ENCODE measurements around the gene CCNA2.

CCNA2 gene

GRCh38 chr4:121823505-121824170 lies at the start of gene CCNA2:
TSS of gene CCNA2 (minus strand) at chr4:121823883. CDS start at chr4:121823628, 255 bp downstream.
- peak; percentile 93 for DNase-seq

DNA sequence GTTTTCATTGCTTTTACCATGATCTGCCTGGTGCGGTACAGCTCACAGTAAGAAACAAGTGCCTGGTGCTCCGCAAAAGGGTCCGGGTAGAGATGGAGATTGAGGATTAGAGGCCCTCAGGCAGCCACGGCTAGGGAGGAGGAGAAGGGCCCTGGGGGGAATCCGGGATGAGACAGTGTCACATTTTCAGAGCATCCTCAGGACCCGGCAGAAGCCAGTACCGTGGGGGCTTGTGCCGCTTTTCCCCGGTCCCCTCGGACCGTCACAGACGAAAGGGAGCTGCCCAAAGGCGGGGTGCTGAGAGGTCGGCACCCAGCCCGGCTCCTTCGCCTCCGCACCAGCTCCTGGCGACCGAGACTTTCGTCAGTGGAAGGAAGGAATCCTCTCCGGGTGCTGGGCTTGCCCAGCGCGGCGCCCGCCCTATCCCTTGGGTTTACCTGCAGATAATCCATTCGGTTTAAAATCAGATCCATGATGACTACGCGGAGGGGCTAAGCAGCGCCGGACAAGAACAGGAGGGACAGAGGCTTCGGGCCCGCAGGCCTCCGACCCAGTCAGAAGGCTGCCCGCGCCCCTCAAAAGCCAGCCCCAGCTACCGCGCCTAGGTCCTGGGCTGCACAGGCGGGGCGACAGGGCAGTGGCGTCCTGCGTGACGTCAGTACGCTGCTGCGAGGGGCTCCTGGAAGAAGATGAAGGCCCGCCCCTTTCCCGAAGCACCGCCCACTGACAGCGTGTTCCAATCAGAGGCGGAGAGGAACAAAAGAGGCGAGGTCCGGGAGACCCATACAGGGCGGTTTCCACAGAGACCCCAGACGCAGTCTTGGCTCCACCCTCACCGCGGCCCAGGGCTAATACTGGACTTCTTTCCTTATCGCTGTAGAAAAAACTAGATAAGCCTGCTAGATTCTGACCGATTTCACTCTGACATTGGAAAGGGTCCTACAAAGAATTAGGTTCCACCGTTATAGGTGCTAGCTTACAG lies 46.4 kb upstream of the CCNA2 start, which contains the start of gene BBS7:
Gene BBS7 (minus strand): TSS at position 634 of the 982 bp plus-strand sequence. CDS start 161 bp downstream, at position 473.
- peak; percentile 88 for DNase-seq

- no peak for DNase-seq
These were observed 40.1 kb upstream of the CCNA2 start for GRCh38 chr4:121863799-121864198.

GRCh38 chr4:121861426-121861825 lies 37.7 kb upstream of the CCNA2 start:
- no peak for DNase-seq

DNA sequence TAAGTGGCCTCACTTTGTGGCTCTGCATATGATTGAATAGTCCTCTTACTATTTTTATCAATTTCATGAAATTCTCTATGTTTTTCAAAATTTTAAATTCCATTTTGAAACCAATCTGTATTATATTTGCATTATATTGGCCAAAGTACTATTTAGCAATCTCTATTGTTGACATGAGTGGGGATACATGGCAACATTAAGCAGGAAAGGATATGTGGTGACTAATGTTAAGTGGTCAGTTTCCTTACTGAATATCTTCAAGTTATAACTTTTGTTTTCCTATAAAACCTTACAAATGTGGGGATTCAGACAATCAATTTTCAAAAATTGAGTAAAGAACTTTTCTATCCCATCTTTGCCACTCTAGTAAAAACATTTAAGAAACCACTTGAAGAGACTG lies 36.4 kb upstream of the CCNA2 start:
- no peak for DNase-seq

DNA sequence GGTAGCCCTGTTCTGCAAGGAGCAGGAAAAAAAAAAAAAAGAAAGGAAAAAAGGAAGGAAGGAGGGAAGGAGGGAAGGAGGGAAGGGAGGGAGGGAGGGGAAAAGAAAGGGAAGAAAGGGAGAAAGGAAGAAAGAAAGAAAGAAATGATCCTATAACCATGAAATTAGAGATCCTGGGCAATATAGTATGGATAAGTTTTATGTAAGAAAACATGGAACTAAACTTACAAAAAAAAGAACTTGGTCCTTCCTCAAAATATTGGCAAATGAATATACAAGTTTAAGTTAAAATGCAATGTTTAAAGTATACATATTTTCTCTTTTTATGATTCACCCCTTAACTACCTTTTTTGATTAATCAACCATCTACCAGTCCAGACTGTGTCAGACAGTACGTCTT lies 27.7 kb upstream of the CCNA2 start:
- DNase-seq = no peak

DNA sequence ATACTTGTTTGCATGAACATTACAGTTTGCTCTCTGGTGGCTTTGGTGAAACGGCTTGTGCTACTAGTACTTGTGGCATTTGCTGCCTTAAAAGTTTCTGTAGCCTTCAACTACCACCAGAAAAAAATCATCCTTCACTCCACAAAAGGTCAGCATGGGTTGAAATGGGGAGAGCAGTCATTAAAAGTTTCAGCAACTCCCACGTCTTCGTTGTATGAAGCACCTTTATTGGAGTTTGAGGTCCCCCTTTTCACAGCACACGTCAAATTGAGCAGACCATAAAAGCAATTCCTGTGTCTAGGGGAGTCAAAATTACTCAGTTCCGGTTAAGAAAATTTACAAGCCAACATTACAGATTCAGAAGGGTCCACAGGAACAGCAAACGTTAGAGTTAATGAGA lies 23.0 kb upstream of the CCNA2 start:
- no peak for DNase-seq

- no peak for DNase-seq
These were observed 19.2 kb upstream of the CCNA2 start for GRCh38 chr4:121842862-121843261.

DNA sequence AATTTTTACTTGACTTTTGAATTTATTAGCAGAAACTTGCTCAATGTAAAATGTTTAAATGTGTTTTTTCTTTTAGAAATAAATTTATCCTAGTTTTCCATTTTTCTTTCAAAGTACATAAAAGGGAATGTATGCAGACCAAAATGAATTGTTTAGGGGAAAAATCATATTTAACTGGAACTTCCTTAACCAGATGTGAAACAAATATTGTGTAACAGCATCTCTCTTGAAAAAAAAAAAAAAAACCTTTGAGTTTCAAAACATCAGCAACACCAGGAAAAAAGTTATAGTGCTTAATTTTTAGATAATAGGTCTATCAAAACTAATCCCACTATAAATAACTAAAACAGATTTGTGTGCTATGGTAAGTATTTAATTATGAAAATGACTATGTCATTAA lies 14.5 kb upstream of the CCNA2 start:
- DNase-seq = no peak

GRCh38 chr4:121829511-121829910 lies 5.8 kb upstream of the CCNA2 start:
- DNase-seq = no peak

- DNase-seq = no peak
These were observed 4.2 kb upstream of the CCNA2 start for GRCh38 chr4:121827853-121828252.

DNA sequence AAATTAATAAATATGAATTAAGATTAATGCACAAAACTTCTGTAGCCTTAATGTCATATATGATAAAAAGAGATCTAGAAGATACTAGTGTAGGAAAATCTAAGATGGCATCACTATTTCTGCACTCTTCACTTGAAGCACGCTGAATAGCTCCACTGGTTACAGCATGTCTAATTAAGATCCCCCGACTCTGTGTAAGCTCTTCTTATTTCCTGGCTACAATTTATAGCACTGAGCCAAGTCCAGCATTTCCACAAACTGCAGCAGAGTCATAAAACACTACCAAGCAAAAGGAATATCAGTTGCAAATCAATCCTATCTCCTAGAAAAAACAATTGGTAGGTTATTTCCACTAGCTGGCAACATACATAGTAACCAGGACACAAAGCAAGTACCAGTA lies 1.3 kb upstream of the CCNA2 start:
- DNase-seq = no peak

DNA sequence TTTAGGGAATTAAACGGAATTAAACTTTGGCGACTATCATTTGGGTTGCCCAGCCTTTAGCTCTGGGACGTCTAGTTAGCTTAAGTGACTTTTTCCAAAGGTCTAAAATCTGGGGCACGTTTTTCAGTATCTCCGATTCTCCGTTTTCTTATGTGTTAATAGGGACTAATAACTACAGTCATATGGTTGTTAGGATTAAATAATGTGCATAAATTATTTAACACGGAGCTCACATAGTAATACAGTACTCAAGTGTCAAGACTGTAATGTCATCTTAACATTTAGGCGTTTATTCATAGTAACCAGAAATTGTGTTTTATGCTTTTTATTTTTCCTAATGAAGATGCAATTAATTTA lies 466 bp upstream of the CCNA2 start:
- no peak for DNase-seq

GRCh38 chr4:121822796-121823504 lies 733 bp downstream of the CCNA2 start:
- peak; percentile 77 for DNase-seq

- DNase-seq = no peak
These were observed 1.6 kb downstream of the CCNA2 start for GRCh38 chr4:121822047-121822446.

GRCh38 chr4:121819216-121819965 lies 4.3 kb downstream of the CCNA2 start:
- DNase-seq = no peak

GRCh38 chr4:121818215-121818614 lies 5.5 kb downstream of the CCNA2 start:
- no peak for DNase-seq

GRCh38 chr4:121817701-121818100 lies 6.0 kb downstream of the CCNA2 start:
- no peak for DNase-seq

DNA sequence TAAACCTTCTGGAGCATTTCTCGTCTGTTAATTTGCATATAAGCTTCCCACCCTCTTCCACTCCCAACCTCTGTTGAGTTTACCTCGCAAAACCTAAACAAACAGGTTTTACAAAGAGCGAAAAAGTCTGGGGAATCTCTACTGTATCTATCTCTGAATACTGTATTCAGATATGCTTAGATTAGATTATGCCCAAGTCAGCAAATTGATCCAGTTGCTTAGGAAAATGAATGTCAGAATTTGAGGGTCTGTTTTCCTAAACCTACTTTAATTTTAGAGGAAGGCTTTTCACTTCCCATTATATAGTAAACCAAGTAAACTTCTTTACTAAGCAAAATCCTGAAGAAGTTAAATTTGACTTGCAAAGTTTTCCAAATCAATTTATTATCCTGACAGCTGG lies 6.7 kb downstream of the CCNA2 start:
- no peak for DNase-seq

- no peak for DNase-seq
These were observed 8.9 kb downstream of the CCNA2 start for GRCh38 chr4:121814756-121815155.

- no peak for DNase-seq
These were observed 12.6 kb downstream of the CCNA2 start for GRCh38 chr4:121811122-121811521.

GRCh38 chr4:121806411-121806810 lies 17.3 kb downstream of the CCNA2 start:
- DNase-seq = no peak

- no peak for DNase-seq
These were observed 22.0 kb downstream of the CCNA2 start for GRCh38 chr4:121801715-121802075.
